PC-9 (cell line): ENCODE data around the gene KIAA1671. TPM values are rescaled to one million over a fixed set of nuclear protein-coding genes. Genes with fewer than 3 reads are reported as not detected.

Experiments
- BruUV-seq: library from RNA; stranded (reverse); fragments of 400-500 nt; replicated peaks from 2 replicates; lab custom pipeline; 2021; lab: Mats Ljungman, UMichigan
- CTCF ChIA-PET: fragments of 300-600 bp; sonication (Branson Sonifier 250); formaldehyde crosslinking; loops from one replicate; lab custom pipeline; 2022; ENCODE audit warnings: antibody characterized with exemption; lab: Charles Lee
- POLR2A ChIA-PET: fragments of 300-600 bp; sonication (Branson Sonifier 250); formaldehyde crosslinking; loops from one replicate; lab custom pipeline; 2022; ENCODE audit warnings: antibody characterized with exemption; ENCODE audit not compliant: unreplicated experiment; lab: Charles Lee
- DNase-seq, 2 experiments: peaks; one replicate each; pipeline versions ENCODE4 v3.0.0 to v3.0.0-alpha.2; 2015 to 2022; ENCODE audit warnings: mixed read lengths in 1 of 2
- H2AFZ ChIP-seq: fragments of 200-600 bp; sonication (generic); 2 replicates; pipeline ENCODE4 v1.8.1; 2017; ENCODE audit warnings: antibody characterized with exemption
- H3F3A ChIP-seq: fragments of 200-600 bp; sonication (generic); 2 replicates; pipeline ENCODE4 v1.8.1; 2017; ENCODE audit warnings: antibody characterized with exemption, mild to moderate bottlenecking, low read depth; ENCODE audit not compliant: insufficient read depth
- H3K27ac ChIP-seq: fragments of 200-600 bp; sonication (generic); 2 replicates; pipeline ENCODE4 v1.6.1; 2016; ENCODE audit warnings: mixed run types
- H3K27me3 ChIP-seq: fragments of 200-600 bp; sonication (generic); 2 replicates; pipeline ENCODE4 v1.6.1; 2016; ENCODE audit warnings: low read depth, mixed run types; ENCODE audit not compliant: insufficient read depth
- H3K36me3 ChIP-seq: fragments of 200-600 bp; sonication (generic); 2 replicates; pipeline ENCODE4 v1.6.1; 2016; ENCODE audit warnings: low read depth, mixed run types
- H3K4me1 ChIP-seq: fragments of 200-600 bp; sonication (generic); replicated peaks from 2 replicates; pipeline ENCODE4 v1.6.1; 2016; ENCODE audit warnings: mixed run types; ENCODE audit not compliant: insufficient read depth
- H3K4me2 ChIP-seq: fragments of 200-600 bp; sonication (generic); 2 replicates; pipeline ENCODE4 v1.6.1; 2017; ENCODE audit warnings: mixed run types
- H3K4me3 ChIP-seq: fragments of 200-600 bp; sonication (generic); 2 replicates; pipeline ENCODE4 v1.6.1; 2016; ENCODE audit warnings: mixed run types
- H3K79me2 ChIP-seq: fragments of 200-600 bp; sonication (generic); 2 replicates; pipeline ENCODE4 v1.6.1; 2017; ENCODE audit warnings: low read depth, mixed run types
- H3K9me2 ChIP-seq: fragments of 200-600 bp; sonication (generic); 2 replicates; pipeline ENCODE4 v1.8.1; 2017; ENCODE audit warnings: mild to moderate bottlenecking; ENCODE audit not compliant: insufficient read depth
- H3K9me3 ChIP-seq: fragments of 200-600 bp; sonication (generic); 2 replicates; pipeline ENCODE4 v1.8.1; 2016; ENCODE audit warnings: low read depth; ENCODE audit not compliant: insufficient read depth
- H4K20me1 ChIP-seq: fragments of 200-600 bp; sonication (generic); 2 replicates; pipeline ENCODE4 v1.8.1; 2017; ENCODE audit not compliant: insufficient read depth
- CTCF ChIP-seq: fragments of 200-600 bp; sonication (generic); conservative IDR thresholded peaks from 2 replicates; pipeline ENCODE4 v1.6.1; 2017; ENCODE audit warnings: mixed run types, antibody characterized with exemption, mild to moderate bottlenecking, moderate library complexity
- EZH2 ChIP-seq: fragments of 200-600 bp; sonication (generic); IDR thresholded peaks from 2 replicates; pipeline ENCODE4 v1.8.0; 2017; ENCODE audit warnings: antibody characterized with exemption, low read depth
- intact Hi-C: fragments of 100-400 bp; cut with micrococcal nuclease; formaldehyde crosslinking; loops from one replicate; pipeline ENCODE4 v1.10.0; 2022; ENCODE audit not compliant: unreplicated experiment
- total RNA-seq: library from RNA; stranded (reverse); gene quantifications from 2 replicates; pipeline ENCODE4 v1.2.3, GENCODE V29; 2021

KIAA1671 gene
- total RNA-seq, 1 experiment from 2014 or later, result 44.3 TPM

GRCh38 chr22:25122136-25122764 lies 169.7 kb downstream of the KIAA1671 start:
- ChIA-PET POLR2A (no interaction called here), CTCF (no interaction called here)
- Histone ChIP-seq H3F3A (peaks cover 21% of the 10 kb centered on the region; the same call in 1 of the 2 replicates), H3K4me1 (peaks cover 26% of the 10 kb centered on the region), H3K79me2 (no peaks in the 10 kb centered on the region; the same call in 1 of the 2 replicates), H3K27me3 (no peaks in the 10 kb centered on the region), H4K20me1 (no peaks in the 10 kb centered on the region), H3K4me2 (no peak overlapping the region), H2AFZ (no peak overlapping the region), H3K4me3 (no peak overlapping the region), H3K27ac (no peak overlapping the region), H3K9me2 (no peaks in the 10 kb centered on the region), H3K36me3 (no peaks in the 10 kb centered on the region; the same call in 1 of the 2 replicates), H3K9me3 (no peaks in the 10 kb centered on the region)
- no peak for DNase-seq
- no TSS peak for BruUV-seq
- intact Hi-C loops, result no loop called here
- TF ChIP-seq EZH2, result no peak
- no peak for TF ChIP-seq CTCF

GRCh38 chr22:25123677-25124076 lies 171.2 kb downstream of the KIAA1671 start:
- Histone ChIP-seq H4K20me1 (no peaks in the 10 kb centered on the region), H3F3A (peaks cover 21% of the 10 kb centered on the region; the same call in 1 of the 2 replicates), H2AFZ (no peak overlapping the region), H3K27me3 (no peaks in the 10 kb centered on the region), H3K4me1 (peaks cover 26% of the 10 kb centered on the region), H3K9me2 (no peaks in the 10 kb centered on the region), H3K9me3 (no peaks in the 10 kb centered on the region), H3K79me2 (no peaks in the 10 kb centered on the region; the same call in 1 of the 2 replicates), H3K4me3 (no peak overlapping the region), H3K27ac (no peak overlapping the region), H3K36me3 (no peaks in the 10 kb centered on the region; the same call in 1 of the 2 replicates), H3K4me2 (no peak overlapping the region)
- BruUV-seq, result no TSS peak
- POLR2A ChIA-PET, result no interaction called here
- TF ChIP-seq EZH2 (no peak), CTCF (no peak)
- no peak for DNase-seq
- CTCF ChIA-PET, result no interaction called here
- intact Hi-C loops, result no loop called here

DNA sequence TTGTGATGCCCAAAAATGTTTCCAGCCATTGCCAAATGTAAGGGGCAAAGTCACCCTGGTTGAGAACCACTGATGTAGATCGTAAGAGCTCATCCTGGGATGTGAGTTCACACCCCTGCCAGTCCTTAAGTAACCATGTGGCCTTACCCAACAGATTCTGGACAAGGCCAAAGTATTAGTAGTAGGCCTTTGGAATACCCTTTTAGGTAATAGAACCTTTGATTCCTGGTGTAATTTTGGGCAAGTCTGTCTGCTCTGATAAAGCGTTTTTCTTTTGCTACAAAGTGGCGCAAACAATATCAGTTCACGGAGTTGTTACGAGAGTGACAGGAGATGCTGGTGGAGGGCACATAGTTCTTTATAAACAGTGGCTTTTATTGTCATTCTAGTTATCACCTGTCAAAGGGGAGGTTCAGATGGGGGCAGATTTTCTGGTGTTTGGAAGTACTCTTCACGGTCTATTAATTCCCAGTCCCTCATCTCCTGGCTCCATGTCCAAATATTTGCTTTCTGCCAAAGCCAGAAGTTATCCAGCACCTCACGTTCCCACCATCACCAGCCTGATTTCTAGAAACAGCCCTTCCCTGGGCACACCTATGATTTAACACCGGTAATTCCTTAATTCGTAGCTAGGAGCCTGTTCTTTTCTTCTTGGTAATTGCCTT lies 173.3 kb downstream of the KIAA1671 start:
- H3K4me1 ChIP-seq, result peaks cover 7% of the 10 kb centered on the region
- POLR2A ChIA-PET, result no interaction called here
- H3K27ac ChIP-seq, result no peak overlapping the region
- no peak for DNase-seq
- TF ChIP-seq EZH2 (no peak), CTCF (no peak)
- H3K9me3 ChIP-seq, result no peaks in the 10 kb centered on the region
- no peaks in the 10 kb centered on the region; the same call in 1 of the 2 replicates for H3K36me3 ChIP-seq
- no peaks in the 10 kb centered on the region; the same call in 1 of the 2 replicates for H3K79me2 ChIP-seq
- no peak overlapping the region for H3K4me3 ChIP-seq
- intact Hi-C loops, result no loop called here
- no peak overlapping the region for H2AFZ ChIP-seq
- H3F3A ChIP-seq, result peaks cover 5% of the 10 kb centered on the region; the same call in 1 of the 2 replicates
- no TSS peak for BruUV-seq
- CTCF ChIA-PET, result no interaction called here
- H3K4me2 ChIP-seq, result no peak overlapping the region
- H4K20me1 ChIP-seq, result no peaks in the 10 kb centered on the region
- no peaks in the 10 kb centered on the region for H3K9me2 ChIP-seq
- H3K27me3 ChIP-seq, result no peaks in the 10 kb centered on the region
